Femur (tissue), 1 donor: ENCODE measurements around the gene ST3GAL6.

ENCODE experiments used
- DNase-seq: peaks from one replicate; pipeline ENCODE4 v3.0.0-alpha.2; 2017

Gene ST3GAL6

GRCh38 chr3:98741121-98741716 lies 21.9 kb upstream of the ST3GAL6 start:
- no peak for DNase-seq

GRCh38 chr3:98743071-98743470 lies 20.1 kb upstream of the ST3GAL6 start:
- DNase-seq: peak; percentile 18

- no peak for DNase-seq
Observed at GRCh38 chr3:98744283-98744682, 18.9 kb upstream of the ST3GAL6 start.

GRCh38 chr3:98745718-98746117 lies 17.4 kb upstream of the ST3GAL6 start:
- no peak for DNase-seq

GRCh38 chr3:98746122-98746521 lies 17.0 kb upstream of the ST3GAL6 start:
- no peak for DNase-seq

- no peak for DNase-seq
Observed at GRCh38 chr3:98746882-98747281, 16.3 kb upstream of the ST3GAL6 start.

- no peak for DNase-seq
Observed at GRCh38 chr3:98750276-98750919, 12.7 kb upstream of the ST3GAL6 start.

- DNase-seq: no peak
Observed at GRCh38 chr3:98754483-98754882, 8.7 kb upstream of the ST3GAL6 start.

- DNase-seq: no peak
Observed at GRCh38 chr3:98755601-98756000, 7.5 kb upstream of the ST3GAL6 start.

- no peak for DNase-seq
Observed at GRCh38 chr3:98759629-98760028, 3.5 kb upstream of the ST3GAL6 start.

GRCh38 chr3:98761643-98762229 lies 1.4 kb upstream of the ST3GAL6 start:
- no peak for DNase-seq

GRCh38 chr3:98763819-98764418 lies 779 bp downstream of the ST3GAL6 start:
- no peak for DNase-seq

GRCh38 chr3:98764472-98764884 lies 1.3 kb downstream of the ST3GAL6 start:
- no peak for DNase-seq

GRCh38 chr3:98765721-98766120 lies 2.6 kb downstream of the ST3GAL6 start:
- DNase-seq: no peak

GRCh38 chr3:98766924-98767323 lies 3.8 kb downstream of the ST3GAL6 start:
- no peak for DNase-seq

GRCh38 chr3:98768961-98769360 lies 5.8 kb downstream of the ST3GAL6 start:
- DNase-seq: no peak

- DNase-seq: no peak
Observed at GRCh38 chr3:98769448-98769847, 6.3 kb downstream of the ST3GAL6 start.

- DNase-seq: no peak
Observed at GRCh38 chr3:98770261-98771039, 7.3 kb downstream of the ST3GAL6 start.

GRCh38 chr3:98772022-98772421 lies 8.9 kb downstream of the ST3GAL6 start:
- DNase-seq: no peak

GRCh38 chr3:98775459-98776139 lies 12.5 kb downstream of the ST3GAL6 start:
- DNase-seq: no peak

GRCh38 chr3:98776140-98776493 lies 13.0 kb downstream of the ST3GAL6 start:
- no peak for DNase-seq

- DNase-seq: no peak
Observed at GRCh38 chr3:98777286-98777685, 14.1 kb downstream of the ST3GAL6 start.

GRCh38 chr3:98777801-98778220 lies 14.7 kb downstream of the ST3GAL6 start:
- DNase-seq: no peak
